Measurements from ENCODE around the gene UTRN. TPM values are rescaled to one million over a fixed set of nuclear protein-coding genes. Genes with fewer than 3 reads are reported as not detected.
A peak's percentile ranks its signal among the peaks of the same experiment; 100 is the strongest.

The UTRN gene
- total RNA-seq, 4 donors from 2014 or later = 172 to 283 (median 226) TPM

DNA sequence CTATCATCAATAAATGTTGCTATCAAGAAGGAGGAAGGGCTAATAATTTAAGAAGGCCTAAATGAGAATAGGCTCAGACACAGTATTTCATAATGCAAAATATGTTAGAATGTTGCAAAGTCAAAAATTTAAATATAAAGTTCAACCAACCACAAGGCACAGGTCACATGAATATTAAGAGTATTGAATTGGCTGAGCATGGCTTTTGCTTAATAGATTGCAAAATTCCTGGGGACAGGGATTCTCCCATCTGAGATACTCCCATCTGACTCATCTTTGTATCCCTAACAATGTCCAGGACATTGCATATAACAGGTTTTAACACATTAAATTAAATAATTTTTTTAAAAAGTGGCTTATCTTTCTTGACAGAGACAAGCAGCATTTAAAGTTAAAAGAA lies 32.9 kb upstream of the UTRN start:
- DNase-seq (ENCODE audit: low spot score) (no peak), ATAC-seq (ENCODE audit: low FRiP score) (peak; percentile 56)
- TF ChIP-seq, protein P1, sequence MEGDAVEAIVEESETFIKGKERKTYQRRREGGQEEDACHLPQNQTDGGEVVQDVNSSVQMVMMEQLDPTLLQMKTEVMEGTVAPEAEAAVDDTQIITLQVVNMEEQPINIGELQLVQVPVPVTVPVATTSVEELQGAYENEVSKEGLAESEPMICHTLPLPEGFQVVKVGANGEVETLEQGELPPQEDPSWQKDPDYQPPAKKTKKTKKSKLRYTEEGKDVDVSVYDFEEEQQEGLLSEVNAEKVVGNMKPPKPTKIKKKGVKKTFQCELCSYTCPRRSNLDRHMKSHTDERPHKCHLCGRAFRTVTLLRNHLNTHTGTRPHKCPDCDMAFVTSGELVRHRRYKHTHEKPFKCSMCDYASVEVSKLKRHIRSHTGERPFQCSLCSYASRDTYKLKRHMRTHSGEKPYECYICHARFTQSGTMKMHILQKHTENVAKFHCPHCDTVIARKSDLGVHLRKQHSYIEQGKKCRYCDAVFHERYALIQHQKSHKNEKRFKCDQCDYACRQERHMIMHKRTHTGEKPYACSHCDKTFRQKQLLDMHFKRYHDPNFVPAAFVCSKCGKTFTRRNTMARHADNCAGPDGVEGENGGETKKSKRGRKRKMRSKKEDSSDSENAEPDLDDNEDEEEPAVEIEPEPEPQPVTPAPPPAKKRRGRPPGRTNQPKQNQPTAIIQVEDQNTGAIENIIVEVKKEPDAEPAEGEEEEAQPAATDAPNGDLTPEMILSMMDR (IDR thresholded peaks at IDR 0.05) = no peak

DNA sequence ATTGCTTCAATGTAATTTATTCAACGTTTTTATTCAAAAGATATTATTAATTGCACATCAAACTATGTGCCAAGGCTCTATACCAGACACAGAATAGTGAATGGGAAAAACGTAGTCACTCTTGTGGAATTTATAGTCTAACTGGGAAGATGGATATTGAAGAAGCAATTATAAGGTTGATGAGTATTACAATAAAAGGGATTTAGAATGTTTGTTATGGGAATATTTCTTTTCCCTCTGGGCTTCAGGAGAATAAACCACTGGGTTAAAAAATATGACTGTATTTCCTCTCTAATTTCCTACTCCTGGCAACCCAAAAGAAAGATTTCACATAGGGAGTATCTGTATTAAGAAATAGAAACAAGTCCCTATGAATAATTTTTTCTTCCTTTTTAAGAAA lies 25.1 kb upstream of the UTRN start:
- TF ChIP-seq, protein P1 (IDR thresholded peaks at IDR 0.05) = no peak
- ATAC-seq (ENCODE audit: low FRiP score) (peak; percentile 4), DNase-seq (ENCODE audit: low spot score) (no peak)

DNA sequence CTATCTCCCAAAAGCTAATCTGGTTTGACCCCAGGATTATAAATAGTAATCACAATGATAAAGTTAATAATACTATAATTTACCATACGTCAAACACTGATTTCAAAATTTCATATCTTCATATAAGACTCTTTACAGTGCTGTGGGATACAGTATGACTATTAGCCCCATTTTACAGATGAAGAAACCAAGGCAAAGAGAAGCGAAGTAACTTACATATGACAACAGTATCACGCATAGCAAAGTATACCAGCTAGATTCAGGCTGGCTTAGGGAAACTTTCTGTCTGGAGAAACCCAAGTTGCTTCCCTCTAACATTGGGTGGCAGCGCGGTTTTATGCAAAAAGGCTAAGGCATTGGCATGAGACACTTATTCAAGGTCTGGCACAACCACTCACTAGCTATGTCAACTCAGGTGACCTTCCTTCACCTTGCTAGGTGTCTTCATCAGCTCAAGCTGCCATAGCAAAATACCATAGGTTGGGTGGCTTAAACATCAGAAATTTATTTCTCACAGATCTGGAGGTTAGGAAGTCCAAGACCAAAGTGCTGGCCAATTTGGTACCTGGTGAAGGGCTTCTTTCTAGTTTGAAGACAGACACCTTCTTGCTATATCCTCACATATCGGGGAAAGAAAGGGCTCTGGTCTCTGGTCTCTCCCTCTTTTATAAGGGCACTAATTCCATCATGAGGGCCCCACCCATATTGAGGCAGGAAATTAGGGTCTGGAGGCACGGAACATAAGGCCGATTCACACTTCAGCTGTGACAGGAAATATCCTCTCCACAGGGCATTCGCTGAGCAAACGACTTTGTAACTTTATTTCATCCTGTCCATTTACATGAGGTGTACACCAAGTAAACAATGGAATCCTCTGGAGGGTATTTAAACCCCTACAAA lies 22.4 kb upstream of the UTRN start:
- TF ChIP-seq, protein P1 (IDR thresholded peaks at IDR 0.05) = no peak
- ATAC-seq (ENCODE audit: low FRiP score) (no peak), DNase-seq (ENCODE audit: low spot score) (no peak)

DNA sequence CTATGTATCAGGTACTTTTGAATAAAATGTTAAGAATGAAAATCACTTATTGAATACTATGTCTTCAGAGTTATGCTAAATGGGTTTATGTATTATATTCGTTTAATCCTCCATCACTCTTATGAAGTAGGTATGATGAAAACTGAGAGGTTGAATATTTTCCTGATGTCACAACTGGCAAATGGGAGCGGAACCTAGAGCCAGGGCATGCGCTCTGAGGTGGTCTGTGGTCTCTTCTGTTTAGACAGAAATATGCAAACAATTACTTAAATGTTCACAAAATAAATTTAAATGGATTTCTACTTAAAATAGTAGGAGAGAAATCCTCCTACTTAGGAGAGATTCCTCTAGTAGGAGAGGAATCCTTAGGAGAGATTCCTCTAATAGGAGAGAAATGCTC lies 21.3 kb upstream of the UTRN start:
- DNase-seq (ENCODE audit: low spot score) (no peak), ATAC-seq (ENCODE audit: low FRiP score) (no peak)
- TF ChIP-seq, protein P1 (IDR thresholded peaks at IDR 0.05) = no peak

DNA sequence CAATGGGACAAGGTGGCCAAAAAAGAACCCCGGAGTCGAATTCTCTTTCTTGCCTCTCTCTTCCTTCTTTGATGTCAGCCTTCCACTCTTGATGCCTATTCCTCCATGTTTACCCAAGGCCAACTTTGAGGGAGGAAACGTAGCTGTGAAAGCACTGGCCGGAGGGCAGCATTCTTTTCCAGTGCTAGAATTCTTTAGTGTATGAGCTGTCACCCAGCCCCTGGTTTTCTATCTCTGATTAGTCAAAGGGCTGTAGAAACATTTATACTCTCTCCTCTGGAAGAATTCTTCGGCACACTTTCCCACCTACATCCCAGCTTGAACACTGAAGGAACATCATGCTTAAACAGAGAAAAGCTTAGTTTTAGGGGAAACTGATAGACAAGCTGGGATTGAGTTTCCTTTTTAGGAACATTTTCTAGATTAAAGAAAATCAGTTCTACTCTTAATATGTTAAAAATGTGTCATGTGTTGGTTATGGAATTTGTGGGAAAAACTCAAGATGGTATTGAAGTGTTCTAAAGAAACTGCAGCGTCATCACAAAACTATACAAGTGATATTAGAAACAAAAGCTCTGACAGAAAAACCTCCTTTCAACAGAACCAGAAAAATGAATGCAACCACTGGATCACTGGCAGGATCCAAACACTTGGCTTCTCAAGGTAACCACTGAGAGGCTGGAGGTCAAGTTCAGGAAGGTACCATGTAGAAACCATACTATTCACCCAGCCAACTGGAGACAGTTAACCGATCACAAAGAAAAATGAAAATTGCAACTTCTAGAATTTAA lies 20.7 kb upstream of the UTRN start:
- TF ChIP-seq, protein P1 (IDR thresholded peaks at IDR 0.05) = no peak
- DNase-seq (ENCODE audit: low spot score) (no peak), ATAC-seq (ENCODE audit: low FRiP score) (peak; percentile 80)

DNA sequence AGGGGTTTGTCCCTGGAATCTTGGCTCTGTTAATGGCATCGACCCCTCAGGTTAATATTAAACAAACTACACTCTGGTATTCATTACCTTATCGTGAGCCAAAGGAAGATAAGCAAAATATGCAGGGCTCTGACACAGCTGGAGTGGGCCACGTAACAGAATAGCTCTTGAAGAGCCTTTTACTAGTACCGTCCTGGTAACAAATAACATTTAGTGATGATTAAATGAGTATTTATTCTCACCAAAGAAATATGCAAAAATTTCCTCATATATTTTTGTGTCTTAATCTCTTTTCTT lies 20.1 kb upstream of the UTRN start:
- no peak for ATAC-seq (ENCODE audit: low FRiP score)
- TF ChIP-seq, protein P1 (IDR thresholded peaks at IDR 0.05) = no peak

More for the DNA sequence above, 20.1 kb upstream of the UTRN start:
- DNase-seq (ENCODE audit: low spot score) = no peak

Measured in omental fat pad (tissue), 4 donors.